Measurements from ENCODE around the gene E4F1. TPM values are rescaled to one million over a fixed set of nuclear protein-coding genes. Genes with fewer than 3 reads are reported as not detected.

The E4F1 gene
- total RNA-seq, 1 experiment from 2014 or later: 41.6 TPM

DNA sequence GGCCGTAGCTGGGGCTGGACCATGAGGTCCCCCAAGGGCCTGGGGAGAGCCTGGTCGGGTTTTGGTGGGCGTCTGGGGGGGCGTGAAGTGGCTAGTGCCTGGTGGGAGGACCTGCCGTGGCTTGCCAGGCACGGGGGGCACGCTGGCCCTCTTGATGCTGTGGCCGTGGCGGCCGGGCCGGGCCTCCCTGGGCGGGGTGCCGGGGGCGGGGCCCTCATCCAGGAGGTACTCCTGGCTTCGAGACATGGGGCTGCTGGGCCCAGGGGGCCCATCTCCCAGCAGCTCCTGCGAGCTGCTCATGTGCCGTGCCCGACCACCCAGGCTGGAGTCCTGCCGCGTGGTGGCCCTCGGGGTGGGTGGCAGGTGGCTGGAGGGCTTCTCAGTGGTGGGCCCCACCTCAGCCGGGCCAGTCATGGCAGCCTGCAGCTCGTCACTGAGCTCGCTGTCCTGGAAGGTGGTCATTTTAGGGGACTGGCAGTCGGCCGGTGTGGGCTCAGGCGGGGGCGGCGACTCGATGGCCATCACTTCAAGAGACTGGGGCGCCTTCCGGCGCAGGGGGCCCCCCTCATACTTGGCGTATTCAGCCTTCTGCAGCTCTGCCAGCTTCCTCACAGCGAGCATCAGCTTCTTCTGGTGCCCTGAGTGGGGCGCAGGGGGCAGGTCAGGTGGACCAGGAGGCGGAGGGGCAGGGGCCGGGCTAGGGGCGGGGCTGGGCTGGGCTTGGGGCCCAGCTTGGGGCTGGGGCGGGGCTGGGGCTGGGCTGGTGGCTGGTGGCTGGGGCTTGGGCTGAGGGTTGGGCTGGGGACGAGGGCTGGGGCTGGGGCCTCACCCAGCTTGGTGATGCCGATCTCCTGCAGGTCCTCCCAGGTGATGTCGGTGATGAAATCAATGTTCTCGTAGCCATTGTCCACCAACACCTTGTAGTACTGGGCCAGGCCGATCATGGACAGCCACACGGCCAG is 42.1 kb upstream of the E4F1 start:
- Histone ChIP-seq H3K9me3 (ENCODE audit: low read depth, low read length, poor library complexity, severe bottlenecking) (no peaks in the 10 kb centered on the region), H3K27me3 (replicated peaks; ENCODE audit: insufficient read depth, low read depth, low read length, poor library complexity) (no peaks in the 10 kb centered on the region), H3K4me3 (ENCODE audit: low read depth, low read length, poor library complexity, severe bottlenecking) (no peak overlapping the region), H3K27ac (ENCODE audit: low read depth, low read length, poor library complexity, severe bottlenecking) (no peak overlapping the region), H3K36me3 (ENCODE audit: insufficient read depth, low read length, poor library complexity, severe bottlenecking) (peaks cover 7% of the 10 kb centered on the region), H3K4me1 (ENCODE audit: insufficient read depth, low read length, poor library complexity, severe bottlenecking) (no peaks in the 10 kb centered on the region)
- ChIA-PET POLR2A (ENCODE audit: low non-redundant PET) (no interaction called here), CTCF (interaction anchor here (1.2 kb wide), 1 partner anchor 13 kb away, joined by 3 read pairs; no protein-coding TSS in a partner anchor)
- TF ChIP-seq, protein P1, sequence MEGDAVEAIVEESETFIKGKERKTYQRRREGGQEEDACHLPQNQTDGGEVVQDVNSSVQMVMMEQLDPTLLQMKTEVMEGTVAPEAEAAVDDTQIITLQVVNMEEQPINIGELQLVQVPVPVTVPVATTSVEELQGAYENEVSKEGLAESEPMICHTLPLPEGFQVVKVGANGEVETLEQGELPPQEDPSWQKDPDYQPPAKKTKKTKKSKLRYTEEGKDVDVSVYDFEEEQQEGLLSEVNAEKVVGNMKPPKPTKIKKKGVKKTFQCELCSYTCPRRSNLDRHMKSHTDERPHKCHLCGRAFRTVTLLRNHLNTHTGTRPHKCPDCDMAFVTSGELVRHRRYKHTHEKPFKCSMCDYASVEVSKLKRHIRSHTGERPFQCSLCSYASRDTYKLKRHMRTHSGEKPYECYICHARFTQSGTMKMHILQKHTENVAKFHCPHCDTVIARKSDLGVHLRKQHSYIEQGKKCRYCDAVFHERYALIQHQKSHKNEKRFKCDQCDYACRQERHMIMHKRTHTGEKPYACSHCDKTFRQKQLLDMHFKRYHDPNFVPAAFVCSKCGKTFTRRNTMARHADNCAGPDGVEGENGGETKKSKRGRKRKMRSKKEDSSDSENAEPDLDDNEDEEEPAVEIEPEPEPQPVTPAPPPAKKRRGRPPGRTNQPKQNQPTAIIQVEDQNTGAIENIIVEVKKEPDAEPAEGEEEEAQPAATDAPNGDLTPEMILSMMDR (conservative IDR thresholded peaks at IDR 0.05; ENCODE audit: low read depth, low read length): no peak
- no peak for TF ChIP-seq EZH2 (IDR thresholded peaks at IDR 0.05; ENCODE audit: borderline replicate concordance, low read depth, low read length, poor library complexity, severe bottlenecking)
- BruUV-seq (replicated peaks): no TSS peak
- intact Hi-C loops (cut with micrococcal nuclease; ENCODE audit: unreplicated experiment): no loop called here
- DNase-seq (ENCODE audit: low spot score): no peak

DNA sequence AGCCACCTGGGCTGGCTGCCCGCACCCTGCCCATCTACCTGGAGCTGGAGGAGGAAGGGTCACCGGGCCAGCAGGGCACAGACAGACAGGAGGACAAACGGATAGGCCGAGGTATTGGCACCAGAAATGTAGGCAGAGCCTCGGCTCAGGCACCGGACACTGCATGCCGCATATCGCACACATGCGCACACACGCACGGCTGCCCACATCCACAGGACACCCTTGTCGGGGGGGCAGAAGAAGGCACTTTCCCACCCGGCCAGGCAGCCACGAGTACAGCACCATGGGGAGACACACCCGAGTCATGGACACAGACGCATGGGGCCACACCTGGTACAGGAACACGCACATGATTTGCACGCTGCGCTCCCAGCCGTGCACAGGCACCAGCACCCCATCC is 41.4 kb upstream of the E4F1 start:
- Histone ChIP-seq H3K4me3 (ENCODE audit: low read depth, low read length, poor library complexity, severe bottlenecking) (no peak overlapping the region), H3K4me1 (ENCODE audit: insufficient read depth, low read length, poor library complexity, severe bottlenecking) (no peaks in the 10 kb centered on the region), H3K9me3 (ENCODE audit: low read depth, low read length, poor library complexity, severe bottlenecking) (no peaks in the 10 kb centered on the region), H3K36me3 (ENCODE audit: insufficient read depth, low read length, poor library complexity, severe bottlenecking) (peaks cover 5% of the 10 kb centered on the region), H3K27ac (ENCODE audit: low read depth, low read length, poor library complexity, severe bottlenecking) (no peak overlapping the region), H3K27me3 (replicated peaks; ENCODE audit: insufficient read depth, low read depth, low read length, poor library complexity) (no peaks in the 10 kb centered on the region)
- intact Hi-C loops (cut with micrococcal nuclease; ENCODE audit: unreplicated experiment): no loop called here
- ChIA-PET POLR2A (ENCODE audit: low non-redundant PET) (no interaction called here), CTCF (interaction anchor here (1.2 kb wide), 1 partner anchor 12 kb away, joined by 3 read pairs; no protein-coding TSS in a partner anchor)
- TF ChIP-seq EZH2 (IDR thresholded peaks at IDR 0.05; ENCODE audit: borderline replicate concordance, low read depth, low read length, poor library complexity, severe bottlenecking): no peak
- TF ChIP-seq, protein P1 (conservative IDR thresholded peaks at IDR 0.05; ENCODE audit: low read depth, low read length): no peak
- BruUV-seq (replicated peaks): no TSS peak
- no peak for DNase-seq (ENCODE audit: low spot score)

DNA sequence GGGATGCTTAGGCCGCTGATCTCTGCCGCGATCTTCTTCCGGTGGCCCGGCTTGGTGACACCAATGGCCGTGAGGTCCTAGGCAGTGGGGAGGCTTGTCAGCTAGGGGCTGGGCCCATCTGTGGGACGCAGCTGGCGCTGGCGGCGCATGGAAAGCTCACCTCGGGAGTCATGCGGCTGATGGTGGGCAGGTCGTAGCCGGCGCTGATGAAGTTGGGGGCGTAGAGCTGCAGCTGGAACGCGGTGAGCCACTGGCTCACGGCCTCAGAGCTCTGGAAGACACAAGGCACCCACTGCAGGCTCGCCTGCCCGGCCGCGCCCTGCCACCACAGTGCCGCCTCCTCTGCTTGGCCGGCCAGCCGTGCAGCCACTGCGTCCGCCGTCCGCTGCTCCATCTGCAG is 39.7 kb upstream of the E4F1 start:
- TF ChIP-seq EZH2 (IDR thresholded peaks at IDR 0.05; ENCODE audit: borderline replicate concordance, low read depth, low read length, poor library complexity, severe bottlenecking): no peak
- TF ChIP-seq, protein P1 (conservative IDR thresholded peaks at IDR 0.05; ENCODE audit: low read depth, low read length): no peak
- H3K27ac ChIP-seq (ENCODE audit: low read depth, low read length, poor library complexity, severe bottlenecking): no peak overlapping the region
- no peaks in the 10 kb centered on the region for H3K9me3 ChIP-seq (ENCODE audit: low read depth, low read length, poor library complexity, severe bottlenecking)
- no peak for DNase-seq (ENCODE audit: low spot score)
- POLR2A ChIA-PET (ENCODE audit: low non-redundant PET): no interaction called here
- no peak overlapping the region for H3K4me3 ChIP-seq (ENCODE audit: low read depth, low read length, poor library complexity, severe bottlenecking)
- no TSS peak for BruUV-seq (replicated peaks)
- no peaks in the 10 kb centered on the region for H3K36me3 ChIP-seq (ENCODE audit: insufficient read depth, low read length, poor library complexity, severe bottlenecking)
- H3K4me1 ChIP-seq (ENCODE audit: insufficient read depth, low read length, poor library complexity, severe bottlenecking): no peaks in the 10 kb centered on the region
- H3K27me3 ChIP-seq (replicated peaks; ENCODE audit: insufficient read depth, low read depth, low read length, poor library complexity): no peaks in the 10 kb centered on the region
- intact Hi-C loops (cut with micrococcal nuclease; ENCODE audit: unreplicated experiment): no loop called here
- CTCF ChIA-PET: interaction anchor here (0.5 kb wide), 1 partner anchor 43 kb away, joined by 3 read pairs; no protein-coding TSS in a partner anchor
